ENCODE measurements around the gene TMEM30A.

TMEM30A gene

GRCh38 chr6:75296811-75297779 is 12.5 kb upstream of the TMEM30A start:
- DNase-seq (ENCODE audit: low read depth): no peak

GRCh38 chr6:75292555-75292954 is 8.0 kb upstream of the TMEM30A start:
- no peak for DNase-seq (ENCODE audit: low read depth)
- no peak overlapping the region for H3K4me3 ChIP-seq (ENCODE audit: low read depth, low read length)

More at GRCh38 chr6:75296811-75297779, 12.5 kb upstream of the TMEM30A start:
- no peak overlapping the region for H3K4me3 ChIP-seq (ENCODE audit: low read depth, low read length)

DNA sequence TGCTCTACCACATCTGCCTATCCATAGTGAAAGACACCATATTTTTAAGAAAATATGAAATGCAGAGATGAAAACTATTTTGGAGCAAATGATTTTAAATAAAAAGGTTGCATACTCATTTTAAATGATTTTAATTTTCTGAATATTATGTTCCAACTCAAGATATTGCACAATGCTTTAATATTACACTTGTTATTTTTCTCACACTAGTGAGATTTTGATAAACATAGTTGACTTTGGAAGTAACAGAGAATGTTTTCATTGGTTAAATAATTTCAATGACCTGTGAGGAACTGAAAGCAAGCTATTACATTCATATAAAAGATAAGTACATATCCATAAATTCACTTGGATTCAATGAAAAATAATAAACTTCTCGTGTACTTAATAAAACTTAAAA is 7.2 kb upstream of the TMEM30A start:
- no peak for DNase-seq (ENCODE audit: low read depth)
- no peak overlapping the region for H3K4me3 ChIP-seq (ENCODE audit: low read depth, low read length)

DNA sequence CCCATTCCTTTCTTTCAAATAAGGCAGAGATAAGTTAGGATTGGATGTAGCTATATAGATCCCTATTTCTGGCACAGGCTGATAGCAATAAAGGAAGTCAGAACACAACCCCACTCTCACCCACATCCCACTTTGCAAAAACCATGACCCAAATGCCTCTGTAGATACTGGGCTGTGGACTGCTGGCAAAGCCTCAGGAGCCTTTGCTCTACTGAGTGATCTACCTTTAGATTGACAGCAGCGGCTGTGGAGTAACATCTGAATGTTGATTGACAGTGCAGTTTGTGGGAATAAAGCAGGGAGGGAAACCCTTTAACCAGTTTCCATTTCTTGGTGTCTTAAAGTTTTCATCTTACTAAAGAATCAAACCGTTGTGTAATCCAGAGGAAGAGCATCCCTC is 6.7 kb upstream of the TMEM30A start:
- H3K4me3 ChIP-seq (ENCODE audit: low read depth, low read length): no peak overlapping the region

GRCh38 chr6:75290136-75290945 is 5.7 kb upstream of the TMEM30A start:
- H3K4me3 ChIP-seq (ENCODE audit: low read depth, low read length): no peak overlapping the region

More for the DNA sequence above, 6.7 kb upstream of the TMEM30A start:
- DNase-seq (ENCODE audit: low read depth): no peak

GRCh38 chr6:75288023-75288422 is 3.4 kb upstream of the TMEM30A start:
- H3K4me3 ChIP-seq (ENCODE audit: low read depth, low read length): no peak overlapping the region
- DNase-seq (ENCODE audit: low read depth): no peak

More at GRCh38 chr6:75290136-75290945, 5.7 kb upstream of the TMEM30A start:
- no peak for DNase-seq (ENCODE audit: low read depth)

- no peak overlapping the region for H3K4me3 ChIP-seq (ENCODE audit: low read depth, low read length)
- DNase-seq (ENCODE audit: low read depth): no peak
These were observed 2.8 kb upstream of the TMEM30A start for GRCh38 chr6:75287424-75287823.

DNA sequence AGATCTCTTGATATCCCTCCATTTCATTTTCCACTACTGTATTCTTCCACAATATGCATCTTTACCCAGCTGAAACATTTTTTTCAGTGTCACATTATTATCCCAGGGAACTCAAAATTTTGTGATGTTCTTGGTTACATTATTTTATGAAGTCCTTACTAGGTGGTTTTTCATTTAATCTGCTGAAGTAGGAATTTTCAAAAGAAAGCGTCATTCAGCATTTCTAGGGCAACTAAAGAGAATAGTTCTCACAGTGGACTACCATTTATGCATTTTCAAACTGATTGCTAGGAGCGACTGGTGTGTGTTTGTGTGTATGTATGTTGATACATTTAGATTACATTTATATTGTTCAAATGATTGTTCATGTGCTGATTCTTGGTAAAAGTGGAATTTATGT is 2.4 kb upstream of the TMEM30A start:
- no peak overlapping the region for H3K4me3 ChIP-seq (ENCODE audit: low read depth, low read length)
- no peak for DNase-seq (ENCODE audit: low read depth)

- DNase-seq (ENCODE audit: low read depth): no peak
- peak overlapping the region; percentile 69 for H3K4me3 ChIP-seq (ENCODE audit: low read depth, low read length)
These were observed 669 bp upstream of the TMEM30A start for GRCh38 chr6:75285283-75285639.

DNA sequence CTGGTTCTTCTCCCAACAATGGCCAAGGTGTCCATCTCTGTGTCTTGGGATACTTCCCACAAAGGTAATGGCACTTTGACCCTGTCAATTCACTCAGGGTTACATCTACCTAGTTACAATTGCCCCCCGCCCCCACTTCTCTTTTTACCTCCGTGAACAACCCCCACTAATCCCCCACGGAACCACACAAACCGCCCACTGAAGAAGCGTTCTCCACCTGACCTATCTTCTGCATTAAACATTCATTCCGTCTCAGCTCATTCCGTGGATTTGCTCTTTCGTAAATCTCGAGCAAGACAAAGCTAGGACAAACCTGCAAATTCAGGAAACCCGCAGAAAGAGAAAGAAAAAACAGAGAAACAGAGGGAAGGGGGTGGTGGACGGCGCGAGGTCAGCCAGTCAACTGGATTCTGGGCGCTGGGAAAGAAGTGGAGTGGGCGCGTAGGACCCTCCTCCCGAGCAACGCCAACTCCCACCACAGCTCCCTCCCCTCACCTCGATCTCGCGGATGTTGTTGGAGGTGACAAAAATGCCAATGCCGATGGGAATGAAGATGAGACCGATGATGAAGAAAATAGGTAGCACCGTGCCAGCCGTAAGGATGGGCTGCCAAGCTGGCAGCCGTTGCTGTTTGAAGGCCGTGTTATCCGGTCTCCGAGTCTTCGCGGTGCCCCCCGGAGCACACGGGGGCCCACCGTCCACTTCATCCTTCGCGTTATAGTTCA is 523 bp downstream of the TMEM30A start:
- no peak for DNase-seq (ENCODE audit: low read depth)
- H3K4me3 ChIP-seq (ENCODE audit: low read depth, low read length): peak overlapping the region; percentile 69

DNA sequence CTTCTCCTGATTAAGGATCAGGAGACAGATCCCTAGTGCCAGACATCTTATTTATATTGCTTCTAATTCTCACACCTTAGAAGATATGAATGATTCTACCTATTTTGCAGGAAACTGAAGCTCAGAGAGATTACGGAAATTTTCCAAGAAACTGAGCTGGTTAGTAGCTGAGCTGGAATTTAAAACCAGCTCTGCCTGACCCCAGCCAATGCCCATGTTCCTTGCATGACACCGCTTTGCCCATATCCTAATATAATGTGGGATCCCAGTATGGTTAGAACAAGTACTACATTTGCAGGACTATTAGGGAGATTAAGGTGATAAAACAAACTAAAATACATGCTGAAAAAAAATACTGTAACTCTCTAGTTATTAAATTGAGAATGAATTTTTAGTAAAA is 1.9 kb downstream of the TMEM30A start:
- H3K4me3 ChIP-seq (ENCODE audit: low read depth, low read length): peak overlapping the region; percentile 69
- no peak for DNase-seq (ENCODE audit: low read depth)

DNA sequence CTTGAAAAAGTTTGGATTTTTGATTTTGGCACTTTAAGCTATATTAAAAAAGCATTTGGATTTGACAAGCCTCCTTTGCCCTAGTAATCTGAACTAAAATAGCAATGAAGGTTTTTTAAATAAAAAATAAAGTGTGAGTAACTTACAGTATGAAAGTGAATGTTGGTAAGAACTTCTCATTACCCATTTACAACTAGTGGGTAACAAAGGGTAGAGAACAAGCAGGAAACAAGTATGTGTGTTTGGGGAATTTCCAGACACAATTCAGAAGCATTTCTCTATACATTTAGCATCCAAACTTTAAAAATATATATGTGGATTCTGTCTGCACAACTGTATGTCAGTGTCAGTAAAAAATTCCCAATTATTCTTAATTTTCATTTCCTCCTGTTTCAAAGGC is 2.9 kb downstream of the TMEM30A start:
- H3K4me3 ChIP-seq (ENCODE audit: low read depth, low read length): peak overlapping the region; percentile 69
- DNase-seq (ENCODE audit: low read depth): no peak

DNA sequence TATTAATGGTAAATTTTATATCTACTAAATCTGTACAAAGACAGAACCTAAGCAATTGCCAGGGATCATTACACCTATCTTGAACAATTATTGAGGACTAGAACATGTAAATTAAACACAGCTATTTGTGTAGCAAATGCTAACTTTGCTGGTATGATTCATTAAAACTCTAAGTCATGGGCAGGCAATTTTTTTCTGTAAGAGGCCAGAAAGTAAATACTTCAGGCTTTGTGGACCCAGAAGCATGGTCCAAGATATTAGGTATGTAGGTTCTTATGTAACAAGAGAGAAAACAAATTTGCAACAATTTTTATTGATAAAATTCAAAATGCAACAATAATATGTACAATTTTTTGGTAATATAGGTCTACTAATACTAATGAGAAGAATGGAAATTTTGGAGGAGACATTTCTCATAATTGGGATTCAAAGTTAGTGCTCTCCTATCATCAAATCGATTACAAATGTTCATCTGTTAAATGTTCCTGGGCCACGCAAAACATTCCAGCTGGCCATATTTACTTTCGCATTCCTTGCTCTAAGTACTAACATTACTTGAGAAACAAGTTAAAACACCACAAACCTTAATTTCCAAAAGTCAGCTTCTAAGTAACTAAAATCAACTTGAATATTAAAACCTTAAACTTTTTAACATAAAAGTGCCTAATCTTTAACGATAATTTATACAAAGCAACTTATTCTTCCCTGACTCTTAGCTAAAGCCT is 4.3 kb downstream of the TMEM30A start:
- H3K4me3 ChIP-seq (ENCODE audit: low read depth, low read length): peak overlapping the region; percentile 4
- no peak for DNase-seq (ENCODE audit: low read depth)

DNA sequence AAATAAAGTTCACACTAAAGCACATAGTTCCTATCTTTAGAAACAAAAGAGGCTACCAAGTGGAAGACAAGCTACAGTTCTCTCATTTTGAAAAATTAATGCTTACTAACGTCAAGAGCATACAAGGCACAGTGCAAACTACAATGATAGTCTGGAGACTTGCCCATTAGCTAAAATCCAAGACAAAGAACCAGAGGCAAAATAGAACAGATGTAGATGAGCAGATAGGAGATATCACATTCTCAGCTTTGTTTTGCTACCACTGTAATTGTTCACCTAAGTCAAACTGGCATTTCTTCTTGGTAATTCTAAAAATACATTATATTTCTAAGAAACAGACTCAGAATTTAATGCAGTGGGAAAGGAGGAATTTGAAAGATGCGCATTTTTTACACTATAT is 5.2 kb downstream of the TMEM30A start:
- no peak overlapping the region for H3K4me3 ChIP-seq (ENCODE audit: low read depth, low read length)
- no peak for DNase-seq (ENCODE audit: low read depth)

DNA sequence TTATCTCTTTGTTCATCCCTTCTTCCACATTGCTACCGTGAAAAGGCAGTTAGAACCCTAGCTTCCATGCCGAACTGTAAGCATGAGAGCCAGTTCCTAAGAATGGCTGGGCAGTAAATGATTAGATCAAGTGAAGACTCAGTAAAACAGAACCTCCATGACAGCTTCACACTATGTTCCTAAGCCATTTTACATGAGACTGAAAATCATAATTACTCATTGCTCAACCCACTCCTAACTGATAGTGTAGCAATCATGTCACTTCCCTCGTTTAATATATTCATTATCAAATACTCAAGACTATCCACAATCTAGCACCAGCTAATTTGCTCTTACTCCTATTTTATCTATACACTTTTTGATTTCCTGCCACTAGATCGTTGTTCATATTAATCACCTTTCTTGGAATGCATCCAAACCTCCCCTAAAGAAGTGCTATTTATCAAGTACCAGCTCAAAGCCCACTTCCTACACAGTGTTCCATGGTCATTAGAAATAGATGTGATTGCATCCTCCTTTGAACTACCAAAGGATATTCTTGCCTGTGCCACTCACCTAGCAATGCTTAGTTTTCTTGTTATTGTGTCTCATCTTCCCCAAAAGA is 6.0 kb downstream of the TMEM30A start:
- no peak overlapping the region for H3K4me3 ChIP-seq (ENCODE audit: low read depth, low read length)
- DNase-seq (ENCODE audit: low read depth): no peak

- peak; percentile 68 for DNase-seq (ENCODE audit: low read depth)
- H3K4me3 ChIP-seq (ENCODE audit: low read depth, low read length): no peak overlapping the region
These were observed 9.5 kb downstream of the TMEM30A start for GRCh38 chr6:75275067-75275466.

DNA sequence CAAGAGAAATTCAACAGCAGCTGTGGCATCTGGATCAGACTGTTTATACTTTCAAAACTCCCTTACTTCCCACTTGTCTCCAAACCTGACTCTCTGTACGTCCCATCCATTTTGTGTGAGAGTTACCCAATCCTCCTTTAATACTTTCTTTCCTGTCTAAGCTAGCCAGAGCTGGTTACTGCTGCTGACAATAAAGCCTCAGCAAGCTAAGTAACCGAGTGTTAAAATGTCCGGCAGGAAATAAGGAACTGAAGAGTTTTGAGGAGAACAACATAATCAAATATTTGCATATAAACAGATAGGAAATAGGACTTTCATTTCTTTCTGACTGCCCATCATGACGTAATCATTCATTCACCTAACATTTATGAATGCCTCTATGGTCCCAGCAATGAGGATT is 11.6 kb downstream of the TMEM30A start:
- DNase-seq (ENCODE audit: low read depth): no peak
- no peak overlapping the region for H3K4me3 ChIP-seq (ENCODE audit: low read depth, low read length)

- DNase-seq (ENCODE audit: low read depth): peak; percentile 71
- H3K4me3 ChIP-seq (ENCODE audit: low read depth, low read length): no peak overlapping the region
These were observed 12.3 kb downstream of the TMEM30A start for GRCh38 chr6:75272145-75272840.

Data from skeletal muscle cell (primary cell).